Activated naive CD8-positive, alpha-beta T cell treated with anti-CD3 and anti-CD28 coated beads, Interleukin-2, amount 50 U/mL, for 24 hours (primary cell): Measurements from ENCODE around the gene OMD.

Experiments
- ATAC-seq: fragments of 150-1000 bp; cut with Tn5 transposase; one replicate; pipeline ENCODE4 v1.10.0; 2021
- DNase-seq: peaks from one replicate; pipeline ENCODE4 v3.0.0; 2021
- H3K27ac Mint-ChIP-seq: one replicate; pipeline ENCODE4 v1.8.0; 2021; ENCODE audit warnings: mild to moderate bottlenecking, mixed read lengths
- H3K27me3 Mint-ChIP-seq: one replicate; pipeline ENCODE4 v1.8.0; 2021; ENCODE audit warnings: mixed read lengths
- H3K36me3 Mint-ChIP-seq: one replicate; pipeline ENCODE4 v1.8.0; 2021; ENCODE audit warnings: low read depth, mixed read lengths
- H3K4me1 Mint-ChIP-seq: one replicate; pipeline ENCODE4 v1.8.0; 2021; ENCODE audit warnings: mixed read lengths
- H3K4me3 Mint-ChIP-seq: one replicate; pipeline ENCODE4 v1.8.0; 2021; ENCODE audit warnings: mild to moderate bottlenecking, moderate library complexity, mixed read lengths
- H3K9me3 Mint-ChIP-seq: one replicate; pipeline ENCODE4 v1.8.0; 2021; ENCODE audit warnings: mixed read lengths

OMD gene

DNA sequence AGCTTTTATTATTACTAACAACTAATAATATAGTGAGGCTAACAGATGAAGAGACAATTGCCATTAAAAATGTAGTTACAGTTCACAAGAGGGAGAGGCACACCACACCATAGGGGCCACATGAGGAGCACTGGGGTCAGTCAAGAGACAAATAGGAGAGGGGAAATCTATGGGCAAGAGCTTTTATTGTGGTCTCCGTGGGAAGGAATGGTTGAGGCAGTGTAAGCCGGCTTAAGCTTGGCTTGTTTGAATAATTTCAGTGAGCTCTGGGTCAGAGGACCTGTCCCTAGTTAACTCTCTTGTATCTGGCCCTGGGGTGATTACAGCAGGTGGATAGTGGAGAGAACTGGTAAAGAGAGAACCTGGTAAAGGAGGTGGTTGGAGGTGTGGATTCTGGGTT is 55.2 kb downstream of the OMD start:
- Mint-ChIP-seq H3K36me3 (peaks cover 37% of the 10 kb centered on the region), H3K4me1 (no peaks in the 10 kb centered on the region), H3K27ac (no peak overlapping the region), H3K9me3 (peaks cover 16% of the 10 kb centered on the region), H3K27me3 (no peaks in the 10 kb centered on the region), H3K4me3 (no peak overlapping the region)
- ATAC-seq (no peak), DNase-seq (no peak)
